CD14-positive monocyte (primary cell): Measurements from ENCODE around the gene ARRB2. TPM values are rescaled to one million over a fixed set of nuclear protein-coding genes. Genes with fewer than 3 reads are reported as not detected.

Experiments used
- DNase-seq, 3 donors: peaks; one replicate each; pipeline ENCODE4 v3.0.0-alpha.2; 2011 to 2022
- H2AFZ ChIP-seq: 2 replicates; pipeline ENCODE4 v1.6.0; 2012; ENCODE audit warnings: mild to moderate bottlenecking, low read depth, low read length, inconsistent platforms; ENCODE audit not compliant: insufficient read depth, poor library complexity, severe bottlenecking
- H3K27ac ChIP-seq, 2 donors: 1 replicate in 1 of 2; 2 replicates in 1 of 2; pipeline ENCODE4 v1.5.1; 2012 to 2013; ENCODE audit warnings: low read length in 2 of 2, control low read depth in 1 of 2, inconsistent platforms in 1 of 2, low read depth in 1 of 2, mild to moderate bottlenecking in 1 of 2
- H3K27me3 ChIP-seq, 2 donors: one replicate each; pipeline versions ENCODE4 v1.6.0 to v1.6.1; 2011 to 2013; ENCODE audit warnings: low read length in 2 of 2; ENCODE audit not compliant: control insufficient read depth in 2 of 2, insufficient read depth in 2 of 2
- H3K36me3 ChIP-seq, 2 donors: replicated peaks in 1 of 2; 1 replicate in 1 of 2; 2 replicates in 1 of 2; pipeline versions ENCODE4 v1.5.1 to v1.6.1; 2012 to 2013; ENCODE audit warnings: low read length in 2 of 2, control low read depth in 1 of 2, inconsistent platforms in 1 of 2, mild to moderate bottlenecking in 1 of 2; ENCODE audit not compliant: insufficient read depth in 2 of 2, control insufficient read depth in 1 of 2
- H3K4me1 ChIP-seq, 2 donors: 1 replicate in 1 of 2; 2 replicates in 1 of 2; pipeline versions ENCODE4 v1.5.1 to v1.6.1; 2012 to 2013; ENCODE audit warnings: low read length in 2 of 2, control low read depth in 1 of 2, inconsistent platforms in 1 of 2, mild to moderate bottlenecking in 1 of 2, moderate library complexity in 1 of 2; ENCODE audit not compliant: insufficient read depth in 2 of 2, control insufficient read depth in 1 of 2
- H3K4me2 ChIP-seq: replicated peaks from 2 replicates; pipeline ENCODE3; 2012; ENCODE audit warnings: low read length, moderate library complexity, mild to moderate bottlenecking; ENCODE audit not compliant: poor library complexity, severe bottlenecking; ENCODE audit errors: extremely low read depth
- H3K4me3 ChIP-seq, 3 experiments: fragments of 200-600 bp in 1 of 3; sonication (generic) in 1 of 3; replicated peaks in 1 of 3; 1 replicate in 2 of 3; 2 replicates in 1 of 3; pipeline ENCODE4 v1.5.1; 2011 to 2013; ENCODE audit warnings: low read length in 3 of 3, mild to moderate bottlenecking in 3 of 3, control low read depth in 2 of 3, low read depth in 2 of 3, inconsistent platforms in 1 of 3, moderate library complexity in 1 of 3
- H3K79me2 ChIP-seq: 2 replicates; pipeline ENCODE4 v1.6.0; 2012; ENCODE audit warnings: mild to moderate bottlenecking, control low read depth, inconsistent platforms, low read length, moderate library complexity; ENCODE audit not compliant: insufficient read depth
- H3K9ac ChIP-seq: 2 replicates; pipeline ENCODE4 v1.6.0; 2017; ENCODE audit warnings: low read length, mild to moderate bottlenecking; ENCODE audit not compliant: insufficient read depth, poor library complexity, severe bottlenecking
- H3K9me3 ChIP-seq, 2 donors: replicated peaks in 1 of 2; 1 replicate in 1 of 2; 2 replicates in 1 of 2; pipeline versions ENCODE4 v1.5.1 to v1.6.1; 2012 to 2013; ENCODE audit warnings: low read length in 2 of 2, control low read depth in 1 of 2; ENCODE audit not compliant: control insufficient read depth in 1 of 2, insufficient read depth in 1 of 2
- H4K20me1 ChIP-seq: 2 replicates; pipeline ENCODE4 v1.6.0; 2012; ENCODE audit warnings: mild to moderate bottlenecking, low read length, control low read depth, moderate library complexity; ENCODE audit not compliant: insufficient read depth
- H3K27ac Mint-ChIP-seq, 7 donors: one replicate each; pipeline ENCODE4 v1.8.0; 2020; ENCODE audit warnings: mild to moderate bottlenecking in 7 of 7, mixed read lengths in 7 of 7, moderate library complexity in 6 of 7, inconsistent platforms in 2 of 7
- H3K27me3 Mint-ChIP-seq, 3 donors: one replicate each; pipeline ENCODE4 v1.8.0; 2021 to 2022; ENCODE audit warnings: low read depth in 3 of 3, mild to moderate bottlenecking in 3 of 3, mixed read lengths in 3 of 3, moderate library complexity in 3 of 3, inconsistent platforms in 1 of 3
- H3K36me3 Mint-ChIP-seq, 2 donors: one replicate each; pipeline ENCODE4 v1.8.0; 2020; ENCODE audit warnings: mixed read lengths in 2 of 2, inconsistent platforms in 1 of 2, mild to moderate bottlenecking in 1 of 2
- H3K4me1 Mint-ChIP-seq: one replicate; pipeline ENCODE4 v1.8.0; 2020; ENCODE audit warnings: mild to moderate bottlenecking, mixed read lengths
- H3K4me3 Mint-ChIP-seq, 2 donors: one replicate each; pipeline ENCODE4 v1.8.0; 2020; ENCODE audit warnings: mild to moderate bottlenecking in 2 of 2, mixed read lengths in 2 of 2, moderate library complexity in 1 of 2
- H3K9me3 Mint-ChIP-seq, 7 donors: one replicate each; pipeline ENCODE4 v1.8.0; 2020 to 2022; ENCODE audit warnings: mixed read lengths in 7 of 7, mild to moderate bottlenecking in 6 of 7, moderate library complexity in 6 of 7, inconsistent platforms in 2 of 7
- WGBS: methylation state at CpG from one replicate; pipeline ENCODE4 v1.1.5; 2013; ENCODE audit warnings: missing lambda C conversion rate; ENCODE audit not compliant: insufficient coverage; 5-methylcytosine and 5-hydroxymethylcytosine counted together
- intact Hi-C, 2 donors: fragments of 100-400 bp; cut with micrococcal nuclease; formaldehyde crosslinking; loops; one replicate each; pipeline versions ENCODE4 v1.15.0 to v1.15.1; 2023
- polyA plus RNA-seq, 3 donors: library from polyadenylated mRNA; depleted of rRNA in 1 of 3; unstranded in 2 of 3; stranded (reverse) in 1 of 3; fragments of 300-500 nt in 2 of 3; fragments of >200 nt in 1 of 3; fragmentation: Illumina TruSeq in 2 of 3; gene quantifications; 1 replicate in 2 of 3; 2 replicates in 1 of 3; pipeline ENCODE4 v1.2.3, GENCODE V29; 2012 to 2021
- TF ChIP-seq, protein P1 (sequence below): fragments of 200-600 bp; IDR thresholded peaks from one replicate; pipeline ENCODE4 v1.8.0; 2022; ENCODE audit warnings: antibody characterized with exemption, mild to moderate bottlenecking

Gene ARRB2
- polyA plus RNA-seq, 3 donors = 134 to 760 (median 150) TPM

- Mint-ChIP-seq H3K36me3 (peaks cover 70 to 77% of the 10 kb centered on the region in 2 donors), H3K9me3 (no peaks in the 10 kb centered on the region), H3K4me3 (no peak overlapping the region), H3K27ac (peak overlapping the region in 4 of 7 donors; percentile 19 to 85 (median 57)), H3K4me1 (peaks cover 38% of the 10 kb centered on the region), H3K27me3 (peaks cover 0 to 2% (median 0%) of the 10 kb centered on the region in 3 donors)
- Histone ChIP-seq H2AFZ (no peak overlapping the region), H3K27me3 (no peaks in the 10 kb centered on the region), H3K79me2 (peaks cover 50% of the 10 kb centered on the region), H3K9me3 (no peaks in the 10 kb centered on the region), H3K27ac (peak overlapping the region in 1 of 2 donors; percentile 10), H4K20me1 (peaks cover 79% of the 10 kb centered on the region), H3K36me3 (peaks cover 67 to 71% of the 10 kb centered on the region in 2 donors), H3K4me1 (peaks cover 25 to 53% of the 10 kb centered on the region in 2 donors), H3K4me2 (no peak overlapping the region), H3K9ac (no peak overlapping the region), H3K4me3 (no peak overlapping the region)
- intact Hi-C loops = no loop called here
- 100% methylated on average over 1 of the region's 10 CpGs for WGBS
- DNase-seq = no peak
- TF ChIP-seq, protein P1, sequence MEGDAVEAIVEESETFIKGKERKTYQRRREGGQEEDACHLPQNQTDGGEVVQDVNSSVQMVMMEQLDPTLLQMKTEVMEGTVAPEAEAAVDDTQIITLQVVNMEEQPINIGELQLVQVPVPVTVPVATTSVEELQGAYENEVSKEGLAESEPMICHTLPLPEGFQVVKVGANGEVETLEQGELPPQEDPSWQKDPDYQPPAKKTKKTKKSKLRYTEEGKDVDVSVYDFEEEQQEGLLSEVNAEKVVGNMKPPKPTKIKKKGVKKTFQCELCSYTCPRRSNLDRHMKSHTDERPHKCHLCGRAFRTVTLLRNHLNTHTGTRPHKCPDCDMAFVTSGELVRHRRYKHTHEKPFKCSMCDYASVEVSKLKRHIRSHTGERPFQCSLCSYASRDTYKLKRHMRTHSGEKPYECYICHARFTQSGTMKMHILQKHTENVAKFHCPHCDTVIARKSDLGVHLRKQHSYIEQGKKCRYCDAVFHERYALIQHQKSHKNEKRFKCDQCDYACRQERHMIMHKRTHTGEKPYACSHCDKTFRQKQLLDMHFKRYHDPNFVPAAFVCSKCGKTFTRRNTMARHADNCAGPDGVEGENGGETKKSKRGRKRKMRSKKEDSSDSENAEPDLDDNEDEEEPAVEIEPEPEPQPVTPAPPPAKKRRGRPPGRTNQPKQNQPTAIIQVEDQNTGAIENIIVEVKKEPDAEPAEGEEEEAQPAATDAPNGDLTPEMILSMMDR = no peak
Observed at GRCh38 chr17:4719146-4719545, 8.7 kb downstream of the ARRB2 start.

DNA sequence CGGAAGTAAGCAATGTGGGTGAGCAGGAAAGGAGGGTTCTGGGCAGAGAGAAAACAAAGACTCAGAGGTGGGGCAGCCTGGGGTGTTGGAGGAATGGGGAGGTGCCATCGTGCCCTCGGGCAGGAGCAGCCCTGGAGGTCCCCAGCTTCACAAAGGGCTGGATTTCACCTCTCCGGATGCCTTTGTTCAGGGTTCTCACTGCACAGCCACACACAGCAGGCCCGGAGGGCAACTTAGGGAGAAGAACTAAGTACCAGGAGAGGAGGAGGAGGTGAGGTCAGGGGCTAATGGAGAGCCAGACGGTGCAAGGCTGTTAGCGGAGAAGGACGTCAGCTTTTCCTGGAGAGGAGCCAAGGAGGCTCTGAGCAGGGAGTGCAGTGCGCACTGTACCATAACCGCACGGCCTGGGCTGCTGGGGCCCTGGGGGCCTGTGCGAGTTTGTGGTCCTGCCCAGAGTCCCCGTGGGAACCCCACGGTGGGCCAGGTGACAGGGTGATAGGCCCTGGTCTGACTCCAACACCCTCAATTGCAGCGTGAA is 9.3 kb downstream of the ARRB2 start:
- no peak overlapping the region for H3K4me3 Mint-ChIP-seq
- Histone ChIP-seq H3K4me1 (peaks cover 26 to 53% of the 10 kb centered on the region in 2 donors), H3K27ac (peak overlapping the region in 1 of 2 donors; percentile 1), H3K9me3 (no peaks in the 10 kb centered on the region), H3K9ac (no peak overlapping the region), H2AFZ (no peak overlapping the region), H3K27me3 (no peaks in the 10 kb centered on the region), H4K20me1 (peaks cover 73% of the 10 kb centered on the region), H3K79me2 (peaks cover 44% of the 10 kb centered on the region), H3K4me2 (no peak overlapping the region), H3K36me3 (peaks cover 67 to 71% of the 10 kb centered on the region in 2 donors), H3K4me3 (no peak overlapping the region)
- peaks cover 70 to 77% of the 10 kb centered on the region in 2 donors for H3K36me3 Mint-ChIP-seq
- H3K27ac Mint-ChIP-seq = peak overlapping the region in 5 of 7 donors; percentile 19 to 85 (median 69)
- H3K4me1 Mint-ChIP-seq = peaks cover 38% of the 10 kb centered on the region
- intact Hi-C loops = no loop called here
- no peaks in the 10 kb centered on the region for H3K9me3 Mint-ChIP-seq
- peaks cover 0 to 2% (median 0%) of the 10 kb centered on the region in 3 donors for H3K27me3 Mint-ChIP-seq
- TF ChIP-seq, protein P1 = no peak
- WGBS = 89% methylated on average over 12 of the region's 15 CpGs
- DNase-seq = no peak
